Umbilical cord (tissue), 2 donors: ENCODE data around the gene PAPPA. TPM values are rescaled to one million over a fixed set of nuclear protein-coding genes. Genes with fewer than 3 reads are reported as not detected.

ENCODE experiments used
- DNase-seq: peaks from one replicate; pipeline ENCODE4 v3.0.0-alpha.2; 2015; ENCODE audit warnings: low spot score
- total RNA-seq: library from RNA; depleted of rRNA; stranded (reverse); fragments of >200 nt; gene quantifications from one replicate; pipeline ENCODE4 v1.2.3, GENCODE V29; 2014; ENCODE audit warnings: low replicate concordance; ENCODE audit not compliant: insufficient read depth

PAPPA gene
- total RNA-seq, 1 donor from 2014 or later: 26.0 TPM

DNA sequence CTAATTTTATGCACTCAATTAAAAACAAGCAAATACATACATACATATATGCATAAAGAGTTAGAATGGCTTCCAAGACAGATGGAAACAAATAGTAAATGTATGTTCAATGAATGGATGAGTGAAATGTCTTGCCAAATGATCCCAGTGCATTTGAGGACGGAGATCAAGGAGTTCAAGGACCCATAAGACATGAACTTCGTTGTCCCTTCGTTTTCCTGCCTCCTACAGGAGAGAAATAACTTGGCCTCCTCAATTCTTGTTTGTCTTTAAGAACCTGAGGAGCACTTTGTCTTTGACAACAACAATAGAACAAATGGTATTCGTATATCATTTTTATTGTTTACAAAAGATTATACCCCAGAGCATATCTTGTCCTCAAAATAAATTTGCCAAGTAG is 2.4 kb upstream of the PAPPA start:
- DNase-seq: no peak

DNA sequence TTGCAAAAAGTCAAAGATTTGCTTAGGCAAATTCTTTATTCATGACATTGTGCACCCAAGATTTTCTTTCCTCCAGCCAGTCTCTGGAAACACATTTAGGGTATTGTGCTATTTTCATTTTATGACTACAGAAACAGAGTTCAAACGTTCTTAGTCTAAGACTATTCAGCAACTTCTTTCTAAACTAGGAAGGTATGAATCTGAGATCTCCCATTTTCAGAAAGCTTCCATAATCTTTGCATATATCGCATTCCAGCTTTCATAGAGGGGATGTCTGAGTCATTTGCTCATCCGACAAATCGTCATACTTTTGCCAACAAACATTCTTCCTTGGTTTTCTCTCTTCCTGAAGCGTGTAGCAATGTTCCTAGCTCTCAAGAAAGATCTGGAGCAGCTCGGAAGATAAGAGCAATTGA is 1.6 kb upstream of the PAPPA start:
- peak; percentile 88 for DNase-seq

- DNase-seq: no peak
These were observed 1.2 kb upstream of the PAPPA start for GRCh38 chr9:116152390-116152789.

- peak; percentile 29 for DNase-seq
These were observed 438 bp upstream of the PAPPA start for GRCh38 chr9:116152941-116153764.

DNA sequence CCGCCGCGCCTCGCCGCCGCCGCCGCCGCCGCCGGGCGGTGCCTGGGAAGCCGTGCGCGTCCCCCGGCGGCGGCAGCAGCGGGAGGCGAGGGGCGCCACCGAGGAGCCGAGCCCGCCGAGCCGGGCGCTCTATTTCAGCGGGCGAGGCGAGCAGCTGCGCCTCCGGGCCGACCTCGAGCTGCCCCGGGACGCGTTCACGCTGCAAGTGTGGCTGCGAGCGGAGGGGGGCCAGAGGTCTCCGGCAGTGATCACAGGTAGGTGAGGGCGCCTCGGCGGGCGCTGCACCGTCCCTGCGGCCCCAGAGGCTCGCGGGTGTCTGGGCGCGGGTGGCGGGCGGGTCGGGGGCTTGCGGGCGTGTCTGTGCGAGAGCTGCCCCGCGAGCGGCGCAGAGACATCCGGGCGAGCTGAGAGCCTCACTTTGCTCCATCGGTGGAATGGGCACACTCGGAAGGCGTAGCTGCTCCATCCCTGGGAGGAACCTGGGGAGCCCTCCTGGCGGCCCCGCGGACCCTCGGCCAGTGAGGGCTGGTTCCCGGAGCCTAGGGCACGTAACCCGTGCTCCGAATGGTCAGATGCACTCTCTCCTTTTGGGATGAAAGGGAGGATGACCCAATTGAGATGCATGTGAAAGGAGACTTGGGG is 864 bp downstream of the PAPPA start:
- DNase-seq: no peak

GRCh38 chr9:116154976-116155697 is 1.5 kb downstream of the PAPPA start:
- no peak for DNase-seq

DNA sequence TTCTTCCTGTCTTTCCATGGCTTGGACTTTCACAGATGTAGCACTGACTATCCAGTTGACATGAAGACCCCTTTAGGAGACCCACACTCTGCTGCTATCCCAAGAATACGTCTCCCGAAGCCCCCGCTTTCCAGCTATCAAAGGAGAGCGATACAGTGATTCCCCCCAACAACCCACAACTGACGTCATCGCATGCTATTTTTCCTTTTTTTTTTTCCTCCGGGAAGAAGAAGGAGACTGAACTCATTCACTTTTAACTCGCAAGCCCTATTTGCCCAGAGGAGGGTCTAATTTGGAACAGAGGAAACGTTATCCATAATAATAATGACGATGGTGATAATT is 2.1 kb downstream of the PAPPA start:
- peak; percentile 77 for DNase-seq

- peak; percentile 85 for DNase-seq
These were observed 3.2 kb downstream of the PAPPA start for GRCh38 chr9:116156621-116157314.

DNA sequence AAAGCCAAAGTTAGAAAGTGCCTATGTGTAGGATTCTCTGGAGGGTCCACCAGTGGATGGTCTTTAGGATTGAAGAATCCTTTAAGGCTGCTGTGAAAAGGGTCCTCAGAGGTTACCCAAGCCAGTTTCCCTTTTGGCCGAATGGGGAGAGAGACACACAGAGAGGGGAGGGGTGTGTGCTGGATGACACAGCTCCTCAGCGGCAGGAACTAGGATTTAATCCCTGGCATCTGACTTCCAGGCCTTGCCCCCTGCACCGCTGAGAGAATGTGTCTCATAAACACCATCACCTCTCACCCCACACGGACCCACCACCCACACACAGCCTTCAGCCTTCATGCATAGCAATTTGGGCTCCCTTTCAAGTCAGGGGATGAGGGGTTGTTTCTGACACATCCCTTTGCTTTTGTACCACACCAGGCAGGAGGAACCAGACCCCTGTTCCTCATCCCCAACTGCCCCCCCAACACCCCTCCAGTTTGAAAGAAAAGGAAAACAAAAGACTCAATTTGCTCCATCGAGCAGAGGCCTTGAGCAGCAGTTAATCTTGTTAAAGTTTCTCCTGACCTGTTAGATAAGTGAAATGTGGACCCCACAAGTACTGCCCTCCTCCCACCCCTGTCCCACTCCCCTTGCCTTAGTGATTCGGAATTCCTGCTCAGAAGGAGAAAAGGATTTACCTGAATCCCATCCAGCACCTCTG is 4.0 kb downstream of the PAPPA start:
- no peak for DNase-seq

GRCh38 chr9:116160676-116161571 is 7.3 kb downstream of the PAPPA start:
- DNase-seq: peak; percentile 64

- no peak for DNase-seq
These were observed 8.7 kb downstream of the PAPPA start for GRCh38 chr9:116162241-116162781.

- no peak for DNase-seq
These were observed 9.9 kb downstream of the PAPPA start for GRCh38 chr9:116163293-116164055.

DNA sequence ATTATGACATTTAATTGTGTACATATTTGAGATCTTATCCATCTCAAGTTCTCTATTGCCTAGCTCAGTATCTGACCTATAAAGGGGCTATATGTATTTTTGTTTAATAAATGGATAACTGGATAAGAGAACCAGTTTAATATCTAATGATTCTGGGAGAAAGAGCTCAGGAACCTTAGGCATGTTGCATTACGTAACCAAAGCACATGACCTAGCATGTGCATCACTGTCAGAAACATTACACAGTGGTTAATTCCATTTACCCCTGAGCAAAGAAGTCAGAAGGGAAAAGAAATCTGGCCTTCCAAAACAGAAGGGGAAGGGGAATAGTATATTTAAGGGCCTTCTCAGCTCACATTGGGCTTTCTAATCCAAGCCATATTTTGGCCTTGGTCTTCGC is 12.3 kb downstream of the PAPPA start:
- DNase-seq: no peak

GRCh38 chr9:116166713-116167112 is 13.1 kb downstream of the PAPPA start:
- no peak for DNase-seq

- DNase-seq: no peak
These were observed 14.6 kb downstream of the PAPPA start for GRCh38 chr9:116168231-116168630.

DNA sequence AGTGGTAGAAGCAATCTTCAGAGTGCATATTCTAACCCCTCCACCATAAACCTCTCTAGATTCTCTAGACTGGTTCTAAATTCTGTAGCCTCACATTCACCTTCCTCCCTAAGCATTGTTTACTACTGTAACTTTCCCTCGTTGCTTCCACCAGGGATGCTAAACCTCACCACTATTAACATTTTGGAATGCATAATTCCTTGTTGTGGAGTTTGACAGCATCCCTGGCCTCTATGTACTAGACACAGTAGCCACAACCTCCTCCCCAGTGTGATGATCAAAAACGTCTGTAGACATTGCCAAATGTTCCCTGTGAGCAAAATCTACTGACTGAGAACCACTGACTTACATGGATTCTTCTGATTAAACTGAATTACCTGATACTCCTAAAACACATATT is 18.6 kb downstream of the PAPPA start:
- DNase-seq: no peak

- no peak for DNase-seq
These were observed 20.8 kb downstream of the PAPPA start for GRCh38 chr9:116174347-116174746.

DNA sequence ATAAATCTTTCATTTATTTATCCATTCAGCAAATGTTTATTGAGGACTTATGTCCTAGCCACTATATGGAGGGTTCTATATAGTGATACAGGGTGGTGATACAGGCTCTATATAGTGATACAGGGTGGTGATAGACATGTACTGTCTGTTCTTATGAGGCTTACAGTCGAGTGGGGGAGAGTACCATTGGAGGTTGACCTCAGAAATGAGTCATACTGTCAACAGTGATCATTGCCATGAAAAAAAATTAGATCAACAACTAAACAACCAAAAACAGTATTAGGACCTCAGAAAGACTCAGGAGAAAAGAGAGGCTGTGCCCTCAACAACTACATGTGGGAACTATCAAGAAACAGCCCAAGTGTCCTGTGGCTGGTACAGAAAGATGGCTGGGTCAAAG is 22.0 kb downstream of the PAPPA start:
- no peak for DNase-seq

DNA sequence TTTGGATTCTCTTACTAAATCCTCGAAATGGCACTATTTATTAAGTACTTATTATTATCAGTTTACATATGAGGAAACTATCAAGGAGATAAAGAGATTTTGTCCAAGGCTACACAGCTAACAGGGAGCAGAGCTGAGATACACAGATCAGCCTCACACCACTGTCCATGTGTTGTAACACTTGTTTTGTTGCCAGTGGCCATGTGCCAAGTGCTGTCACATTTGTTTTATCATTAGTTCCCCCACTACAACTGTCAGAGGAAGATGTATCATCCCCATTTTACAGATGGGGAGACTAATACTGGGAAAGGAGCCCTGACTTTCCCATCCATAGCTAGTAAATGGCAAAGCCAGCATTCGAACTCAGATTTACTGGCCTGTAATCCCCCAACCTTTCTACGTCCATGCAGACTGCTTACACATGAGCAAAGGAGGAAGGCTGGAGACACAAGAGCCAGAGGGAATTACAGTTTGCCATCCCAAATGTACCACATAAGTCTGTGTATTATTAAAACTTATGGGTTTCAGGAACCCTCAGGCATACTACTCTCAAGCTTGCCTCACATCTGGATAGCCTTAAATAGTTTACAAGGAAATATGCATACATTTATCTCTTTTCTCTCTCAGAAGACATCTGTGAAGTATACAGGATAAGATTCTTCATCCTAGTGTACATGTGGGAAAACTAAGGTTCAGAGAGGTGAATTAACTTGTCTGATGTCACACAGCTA is 25.1 kb downstream of the PAPPA start:
- DNase-seq: no peak
